ENCODE data around the gene TMTC1.
"Not testable (repeated sequence)": the region's sequence is repeated elsewhere in the genome, so short reads cannot be mapped to it uniquely, and the experiment has no call there.

TMTC1 gene

DNA sequence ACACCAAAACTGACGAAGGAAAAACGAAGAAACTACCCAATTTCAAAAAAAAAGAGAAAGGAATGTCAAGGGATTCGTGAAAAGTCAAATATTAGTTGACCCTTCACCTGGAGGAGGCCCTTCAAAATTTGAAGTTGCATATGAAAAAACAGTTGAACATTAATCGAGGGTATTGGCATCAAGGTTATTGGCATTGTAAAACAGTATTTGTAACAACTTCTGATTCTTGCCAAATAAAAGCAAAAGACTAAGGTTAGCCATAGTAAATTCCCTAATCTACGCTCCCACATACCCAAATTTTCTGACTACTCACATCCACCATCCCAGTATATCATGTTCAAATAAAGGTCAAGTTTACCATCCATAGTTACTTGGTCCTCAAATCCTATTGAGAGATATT, 118.6 kb downstream of the TMTC1 start:
- DNase-seq (ENCODE audit: low spot score): no peak

DNA sequence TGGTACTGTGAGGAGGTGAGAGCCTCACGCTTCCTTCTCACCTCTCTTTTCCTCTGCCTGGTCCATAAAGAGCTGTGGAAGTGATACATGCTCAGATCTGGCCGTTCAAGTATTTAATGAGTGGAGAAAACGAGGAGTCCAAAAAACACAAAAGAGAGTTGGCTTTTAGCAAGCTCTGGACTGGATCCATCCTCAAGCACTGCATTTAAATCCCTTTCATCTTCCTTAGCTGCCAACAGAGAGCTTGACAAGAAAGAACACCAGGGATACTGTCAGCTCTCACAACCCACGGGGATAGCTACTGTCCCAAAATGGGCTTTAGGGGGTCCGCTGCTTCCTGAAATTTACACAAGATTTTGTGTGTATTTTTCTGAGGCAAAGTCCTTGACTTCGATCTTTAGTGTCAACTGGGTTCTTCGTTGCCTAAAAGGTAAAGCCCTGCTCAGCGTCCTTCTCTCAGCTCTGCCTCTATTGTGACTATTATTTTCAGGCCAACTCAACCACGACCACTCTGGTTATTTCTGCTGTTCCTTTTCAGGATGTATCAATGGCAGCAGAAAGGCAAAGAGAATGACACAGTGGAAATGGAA, 120.9 kb downstream of the TMTC1 start:
- no peak for DNase-seq (ENCODE audit: low spot score)

DNA sequence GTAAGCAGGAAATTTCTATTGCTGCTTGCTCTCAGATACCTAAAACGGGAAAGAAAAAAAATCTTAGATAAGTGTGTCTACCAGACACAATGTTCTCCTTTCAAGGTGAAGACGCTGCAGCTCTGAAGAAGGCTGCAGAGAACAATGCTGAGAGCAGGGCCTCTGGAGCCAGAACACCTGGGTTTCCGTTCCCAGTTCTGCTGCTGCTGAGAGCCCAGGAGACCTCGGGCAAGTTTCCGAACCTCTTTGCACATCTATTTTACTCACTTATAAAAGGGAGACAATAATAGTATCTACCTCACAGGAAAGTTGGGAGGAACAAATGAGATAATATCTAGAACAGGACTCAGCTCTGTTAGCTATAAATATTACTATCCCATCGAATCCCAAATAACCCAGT, 122.9 kb downstream of the TMTC1 start:
- no peak for DNase-seq (ENCODE audit: low spot score)

DNA sequence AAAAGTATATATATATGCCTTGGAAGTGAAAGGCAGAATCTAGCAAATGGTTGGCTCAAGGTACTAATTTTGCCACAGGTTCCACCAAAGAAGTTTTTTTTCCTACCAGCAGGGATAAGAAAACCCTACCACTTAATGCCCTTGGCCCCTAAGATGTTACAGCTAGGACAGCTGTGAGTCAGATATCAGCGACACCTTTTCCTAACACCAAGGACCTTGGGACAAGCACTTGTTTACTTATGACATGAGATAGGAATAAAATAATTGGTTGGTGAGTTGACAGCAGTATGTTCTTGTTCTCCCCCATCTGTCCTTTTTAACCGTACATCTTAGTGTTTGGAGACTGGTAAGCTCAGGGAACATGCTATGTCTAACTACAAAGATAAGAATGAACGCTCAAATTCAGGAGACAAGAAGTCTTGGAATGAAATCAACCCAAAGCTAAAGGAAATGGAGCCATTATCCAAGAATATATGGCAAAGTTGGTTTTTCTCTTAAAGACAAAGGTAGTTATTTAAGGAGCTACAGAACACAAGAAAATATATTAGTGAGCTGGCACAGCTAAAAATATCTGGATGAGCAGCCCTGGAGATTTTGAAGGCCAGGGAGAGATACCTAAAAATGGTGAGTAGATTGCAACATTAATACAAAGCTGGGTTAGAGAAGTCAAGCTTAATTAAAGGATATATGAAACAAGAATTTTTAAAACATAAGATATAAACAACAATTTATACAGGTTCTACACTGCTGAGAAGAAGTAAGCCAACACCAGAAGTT, 126.8 kb downstream of the TMTC1 start:
- DNase-seq (ENCODE audit: low spot score): no peak

DNA sequence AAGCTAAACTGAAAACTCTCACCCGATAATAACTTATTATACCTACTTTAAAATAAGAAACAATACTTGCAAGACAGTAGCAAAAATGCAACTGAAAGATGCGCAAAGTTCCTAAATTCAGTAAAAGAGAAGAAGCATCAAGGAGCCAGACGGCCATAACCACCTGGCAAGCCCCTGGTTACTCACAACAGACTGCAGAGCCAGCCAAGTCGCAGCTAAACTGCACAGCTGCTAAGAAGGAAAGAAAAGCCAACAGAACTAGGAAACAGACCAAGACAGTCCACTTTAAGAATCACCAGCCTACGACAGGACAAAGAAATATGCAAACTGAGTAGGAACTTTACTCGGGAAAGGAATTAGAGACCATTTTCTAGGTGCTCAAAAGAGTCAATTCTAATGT, 127.9 kb downstream of the TMTC1 start:
- DNase-seq (ENCODE audit: low spot score): no peak

DNA sequence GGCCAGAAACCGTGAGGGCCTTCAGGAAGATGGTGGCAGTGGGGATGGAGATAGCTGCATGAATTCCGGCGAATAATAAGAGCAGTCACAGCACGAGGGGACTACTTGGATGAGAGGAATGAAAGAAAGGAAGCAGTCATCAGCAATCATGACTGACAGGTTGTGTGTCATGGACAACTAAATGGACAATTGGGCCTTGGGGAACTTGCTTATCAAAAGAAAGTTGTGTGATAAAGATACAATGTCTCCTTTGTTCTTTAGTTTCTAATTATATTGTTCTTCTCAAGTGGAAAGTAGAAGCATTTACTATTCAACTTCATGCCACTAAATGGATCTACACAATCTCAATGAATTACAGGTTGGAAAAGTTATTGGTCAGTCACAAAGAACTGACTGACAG, 130.5 kb downstream of the TMTC1 start:
- no peak for DNase-seq (ENCODE audit: low spot score)

DNA sequence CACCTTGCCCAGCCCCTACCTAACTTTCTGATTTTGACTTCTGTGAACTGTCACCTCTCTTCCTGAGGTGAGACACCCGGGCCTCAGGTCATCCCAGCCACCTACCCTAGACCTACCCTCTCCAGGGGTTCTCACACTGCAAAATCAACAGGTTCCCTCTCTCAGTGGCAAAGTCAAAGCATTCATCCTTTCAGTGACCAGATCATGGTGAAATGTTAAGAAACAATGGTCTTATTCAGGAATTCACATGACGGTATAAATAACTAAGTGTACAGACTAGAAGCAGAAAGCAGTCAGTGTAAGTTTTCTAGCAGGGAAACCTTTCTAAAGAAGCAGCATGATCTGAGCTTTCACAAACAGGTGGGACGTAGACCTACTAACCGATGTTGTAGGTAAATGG, 133.4 kb downstream of the TMTC1 start:
- no peak for DNase-seq (ENCODE audit: low spot score)

DNA sequence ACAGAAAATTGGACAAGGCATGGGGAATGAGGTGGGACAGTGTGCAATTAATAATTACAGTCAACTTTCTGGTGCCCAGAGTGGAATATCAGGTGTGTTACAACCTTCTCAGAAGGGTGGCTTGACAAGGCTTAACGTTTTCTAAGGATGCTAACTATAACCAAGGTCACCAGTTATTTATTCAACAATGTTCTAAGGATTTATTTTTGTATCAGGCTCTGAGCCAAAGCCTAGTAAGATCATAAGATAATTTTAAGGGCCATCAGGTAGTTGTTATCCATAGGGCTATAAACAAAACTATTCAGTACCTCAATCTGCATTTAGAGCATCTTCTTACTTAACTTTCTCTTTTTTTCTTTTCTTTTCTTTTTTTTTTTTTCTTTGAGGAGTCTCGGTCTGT, 134.0 kb downstream of the TMTC1 start:
- DNase-seq (ENCODE audit: low spot score): no peak

DNA sequence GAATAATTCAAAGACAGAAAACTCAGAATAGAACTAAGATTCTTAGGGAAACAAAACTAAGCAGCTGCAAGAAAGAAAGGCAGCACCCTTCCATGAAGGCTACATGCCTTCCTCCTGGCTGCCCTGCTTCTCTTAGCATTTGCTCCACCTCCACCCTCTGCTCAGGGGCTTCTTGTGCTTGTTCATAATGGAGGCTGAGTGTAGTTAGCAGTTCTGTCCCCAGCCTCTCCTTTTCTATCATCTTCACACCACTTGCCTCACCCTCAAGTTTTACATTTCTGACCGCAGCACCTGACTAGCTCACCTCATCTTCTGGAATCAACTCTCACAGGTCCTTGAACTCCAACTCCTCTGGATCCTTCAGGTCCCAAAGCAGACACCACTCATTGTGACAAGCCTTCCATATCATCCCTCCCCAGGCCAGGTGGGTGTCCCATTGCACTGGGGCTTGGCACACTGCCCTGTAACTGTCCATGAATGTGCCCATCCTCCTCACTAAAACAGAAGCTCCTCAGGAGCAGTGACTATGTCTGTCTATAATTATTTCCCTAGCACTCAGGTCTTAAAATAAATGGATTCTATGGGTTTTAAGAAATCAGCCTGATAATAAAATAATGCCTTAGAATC, 139.1 kb downstream of the TMTC1 start:
- DNase-seq (ENCODE audit: low spot score): no peak

DNA sequence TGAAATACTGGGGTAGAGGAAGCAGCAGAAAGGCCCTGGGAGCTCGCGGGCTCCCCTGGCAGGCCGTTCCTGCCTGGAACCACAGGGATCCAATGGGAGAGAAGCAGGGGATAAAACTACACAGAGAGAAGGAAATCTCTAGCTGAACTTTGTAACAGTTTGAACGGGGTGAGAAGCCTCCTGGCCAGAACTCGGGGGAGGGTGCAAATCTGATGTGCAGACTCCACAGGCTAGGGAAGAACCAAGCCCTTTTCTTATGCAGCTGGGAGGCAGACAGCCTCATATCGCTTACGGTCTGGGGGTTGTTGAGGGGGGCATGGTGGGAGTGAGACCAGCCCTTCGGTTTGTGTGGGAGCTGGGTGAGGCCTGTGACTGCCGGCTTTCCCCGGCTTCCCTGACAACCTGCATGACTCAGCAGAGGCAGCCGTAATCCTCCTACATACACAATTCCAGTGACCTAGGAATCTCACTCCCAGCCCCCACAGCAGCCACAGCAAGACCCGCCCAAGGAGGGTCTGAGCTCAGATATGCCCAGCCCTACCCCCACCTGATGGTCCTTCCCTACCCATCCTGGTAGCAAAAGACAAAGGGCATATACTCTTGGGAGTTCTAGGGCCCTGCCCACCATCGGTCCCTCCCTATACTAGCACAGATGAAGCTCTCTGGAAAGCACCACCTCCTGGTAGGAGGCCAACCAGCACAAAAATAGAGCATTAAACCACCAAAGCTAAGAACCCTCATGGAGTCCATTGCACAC, 143.0 kb downstream of the TMTC1 start:
- no peak for DNase-seq (ENCODE audit: low spot score)

DNA sequence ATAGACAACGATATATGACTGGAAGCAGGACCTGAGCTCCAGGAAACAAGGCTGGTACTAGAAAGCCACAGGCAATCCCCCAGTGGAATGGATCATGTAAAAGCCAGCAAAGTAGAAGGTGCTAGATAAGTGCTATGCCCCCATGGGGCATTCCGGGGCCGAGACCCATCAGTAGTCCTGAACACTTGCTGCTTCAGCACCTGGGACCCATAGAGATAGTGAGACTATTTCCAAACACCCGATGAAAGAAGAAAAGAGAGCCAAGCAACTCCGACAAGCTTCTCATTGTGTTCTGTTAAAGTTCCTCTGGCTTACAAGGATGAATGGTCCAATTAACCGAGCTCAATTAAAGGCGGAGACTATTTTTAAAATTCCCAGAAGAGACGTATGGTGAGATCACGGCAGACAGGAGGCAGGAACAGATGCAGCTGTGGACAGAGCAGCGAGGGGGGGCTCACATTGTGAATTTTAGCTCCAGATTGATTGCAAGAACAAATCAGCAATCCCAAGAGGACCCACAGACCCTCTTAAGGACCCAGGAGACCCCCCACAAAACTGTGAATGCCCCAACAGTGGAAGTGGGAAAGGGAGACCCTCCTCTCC, 143.7 kb downstream of the TMTC1 start:
- no peak for DNase-seq (ENCODE audit: low spot score)

DNA sequence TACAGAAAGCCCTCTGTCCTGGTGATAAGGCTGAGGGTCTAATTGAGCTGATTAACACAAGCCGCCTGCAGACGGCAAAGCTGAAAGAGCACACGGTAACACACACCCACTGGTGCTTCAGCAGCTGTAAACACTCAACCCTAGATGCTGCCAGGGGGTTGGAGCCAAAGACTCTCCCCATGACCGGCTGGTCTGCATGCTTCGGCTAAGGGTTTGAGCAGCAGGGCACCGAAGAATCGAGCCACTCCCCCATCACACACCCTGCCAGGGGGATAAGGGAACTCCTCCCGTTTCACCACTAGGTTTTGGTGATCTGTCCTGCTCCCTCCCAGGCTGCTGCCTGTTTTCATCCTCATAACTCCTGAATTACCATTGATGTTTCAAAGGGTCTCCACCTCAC, 145.2 kb downstream of the TMTC1 start:
- no peak for DNase-seq (ENCODE audit: low spot score)

DNA sequence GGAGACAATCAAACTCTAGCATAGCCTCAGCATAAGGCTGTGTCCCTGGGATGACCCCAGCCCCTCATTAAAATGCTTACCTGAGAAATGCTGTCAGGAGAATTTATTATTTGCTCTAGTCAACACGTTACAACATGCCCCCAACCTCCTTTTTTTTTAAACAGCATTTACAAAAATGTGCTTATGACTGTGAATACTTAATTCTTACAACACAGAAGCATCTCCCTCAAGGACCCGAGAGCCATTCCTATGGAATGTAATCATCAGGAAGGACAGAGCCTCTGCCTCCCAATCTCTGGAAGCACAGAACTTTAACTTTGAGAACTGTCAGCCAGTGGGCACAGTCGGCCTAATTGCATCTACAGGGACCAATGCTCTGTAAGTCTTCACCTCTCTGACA, 149.7 kb downstream of the TMTC1 start:
- DNase-seq (ENCODE audit: low spot score): no peak

DNA sequence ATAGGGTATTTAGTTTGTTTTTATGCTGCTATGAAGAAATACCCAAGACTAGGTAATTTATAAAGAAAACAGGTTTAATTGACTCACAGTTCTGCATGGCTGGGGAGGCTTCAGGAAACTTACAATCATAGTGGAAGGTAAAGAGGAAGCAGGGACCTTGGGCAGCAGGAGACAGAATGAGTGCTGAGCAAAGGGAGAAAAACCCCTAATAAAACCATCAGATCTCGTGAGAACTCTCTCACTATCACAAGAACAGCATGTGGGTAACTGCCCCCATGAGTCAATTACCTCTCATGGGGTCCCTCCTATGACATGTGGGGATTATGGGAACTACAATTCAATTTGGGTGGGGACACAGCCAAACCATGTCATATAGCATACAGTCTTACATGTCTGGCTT, 153.6 kb downstream of the TMTC1 start:
- DNase-seq (ENCODE audit: low spot score): not testable (repeated sequence)

DNA sequence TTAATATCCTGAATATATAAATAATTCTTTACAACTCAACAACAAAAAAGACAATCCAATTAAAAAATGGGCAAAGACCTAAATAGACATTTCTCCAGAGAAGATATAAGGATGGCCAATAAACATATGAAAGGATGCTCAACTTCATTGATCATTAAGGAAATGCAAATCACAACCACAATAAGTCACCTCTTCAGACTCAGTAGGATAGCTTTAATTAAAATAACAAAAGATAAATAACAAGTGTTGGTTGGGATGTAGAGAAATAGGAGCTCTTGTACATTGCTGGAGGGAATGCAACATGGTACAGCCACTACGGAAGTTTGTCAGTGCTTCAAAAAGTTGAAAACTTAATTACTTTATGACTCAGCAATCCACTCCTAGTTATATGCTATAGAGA, 156.5 kb downstream of the TMTC1 start:
- no peak for DNase-seq (ENCODE audit: low spot score)

DNA sequence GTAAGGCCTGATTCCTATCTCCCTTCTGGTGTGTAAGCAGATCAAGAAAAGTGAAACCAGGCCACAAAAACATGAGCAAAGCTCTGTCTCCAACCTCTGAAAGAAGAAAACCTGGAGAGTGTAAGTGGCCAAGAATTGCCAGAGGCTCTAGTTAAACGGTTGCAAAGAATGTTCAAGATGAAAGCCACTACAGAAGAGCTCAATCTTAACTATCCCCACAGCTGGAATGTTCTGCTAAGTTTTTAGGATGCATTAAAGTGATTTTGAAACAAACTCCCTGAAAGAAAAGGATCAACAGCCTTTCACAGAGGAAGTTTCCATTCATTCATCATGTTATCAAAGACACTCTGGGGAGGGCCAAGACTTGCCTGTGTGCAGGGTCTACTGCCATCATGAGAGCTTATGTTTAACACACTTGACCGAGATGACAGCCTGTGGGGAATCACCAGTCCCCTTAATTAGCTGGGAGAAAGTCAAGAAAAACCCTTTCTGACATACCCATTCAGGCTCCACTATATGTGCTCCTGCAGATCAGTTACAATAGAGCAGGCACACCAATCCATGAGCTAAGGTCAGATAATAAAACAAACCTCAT, 158.3 kb downstream of the TMTC1 start:
- DNase-seq (ENCODE audit: low spot score): no peak

DNA sequence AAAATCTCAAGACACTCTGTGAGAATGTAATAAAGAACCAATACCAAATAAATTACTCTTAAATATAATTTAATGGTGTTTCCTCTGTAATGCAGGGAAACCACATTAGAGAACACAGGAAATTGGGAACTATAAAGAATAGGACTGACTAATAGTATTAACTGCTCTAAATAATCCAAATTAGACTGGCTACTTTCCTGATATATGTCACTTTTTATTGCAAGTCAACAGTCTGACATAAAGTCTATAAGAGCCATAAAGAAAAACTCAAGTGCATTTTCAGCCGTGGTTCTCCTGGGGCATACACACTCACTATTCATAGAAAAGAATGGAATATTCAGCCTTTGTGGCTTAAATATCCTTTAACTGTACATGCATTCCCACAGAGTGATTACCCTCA, 161.5 kb downstream of the TMTC1 start:
- no peak for DNase-seq (ENCODE audit: low spot score)

DNA sequence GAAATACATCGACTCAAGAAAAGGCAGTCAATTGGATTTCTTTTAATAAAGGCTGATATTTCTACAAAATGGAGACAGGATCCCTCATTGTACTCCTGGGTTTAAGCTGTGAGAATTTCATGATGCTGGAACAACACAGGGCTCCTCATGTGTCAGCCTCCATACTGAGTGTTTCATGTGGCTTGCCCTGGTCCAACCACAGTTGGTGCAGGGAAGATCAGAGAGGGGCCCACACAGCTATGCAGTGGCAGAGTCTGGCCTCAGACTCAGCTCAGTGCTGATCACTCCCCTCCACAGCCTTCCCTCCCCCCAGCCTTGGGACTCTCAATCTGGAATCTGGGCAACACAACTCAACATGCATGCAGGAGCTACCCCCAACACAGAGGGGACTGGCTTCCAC, 163.7 kb downstream of the TMTC1 start:
- no peak for DNase-seq (ENCODE audit: low spot score)

DNA sequence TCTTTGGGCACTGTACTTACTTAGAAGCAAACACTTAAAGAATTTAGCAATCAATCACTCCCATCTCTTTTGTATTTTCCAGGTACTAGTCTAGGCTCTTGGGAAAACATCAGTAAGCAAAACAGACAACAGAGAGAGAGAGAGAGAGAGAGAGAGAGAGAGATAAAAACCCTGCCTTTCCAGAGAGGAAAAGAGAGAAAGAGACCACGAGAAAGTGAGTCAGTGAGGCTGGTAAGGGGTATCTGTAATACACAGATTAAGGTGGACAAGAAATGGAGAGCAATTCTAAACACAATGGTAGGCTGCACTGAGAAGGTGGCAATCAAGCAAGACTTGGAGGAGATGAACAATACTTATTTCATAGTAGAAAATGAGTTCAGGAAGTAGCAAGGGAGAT, 166.3 kb downstream of the TMTC1 start:
- DNase-seq (ENCODE audit: low spot score): no peak

DNA sequence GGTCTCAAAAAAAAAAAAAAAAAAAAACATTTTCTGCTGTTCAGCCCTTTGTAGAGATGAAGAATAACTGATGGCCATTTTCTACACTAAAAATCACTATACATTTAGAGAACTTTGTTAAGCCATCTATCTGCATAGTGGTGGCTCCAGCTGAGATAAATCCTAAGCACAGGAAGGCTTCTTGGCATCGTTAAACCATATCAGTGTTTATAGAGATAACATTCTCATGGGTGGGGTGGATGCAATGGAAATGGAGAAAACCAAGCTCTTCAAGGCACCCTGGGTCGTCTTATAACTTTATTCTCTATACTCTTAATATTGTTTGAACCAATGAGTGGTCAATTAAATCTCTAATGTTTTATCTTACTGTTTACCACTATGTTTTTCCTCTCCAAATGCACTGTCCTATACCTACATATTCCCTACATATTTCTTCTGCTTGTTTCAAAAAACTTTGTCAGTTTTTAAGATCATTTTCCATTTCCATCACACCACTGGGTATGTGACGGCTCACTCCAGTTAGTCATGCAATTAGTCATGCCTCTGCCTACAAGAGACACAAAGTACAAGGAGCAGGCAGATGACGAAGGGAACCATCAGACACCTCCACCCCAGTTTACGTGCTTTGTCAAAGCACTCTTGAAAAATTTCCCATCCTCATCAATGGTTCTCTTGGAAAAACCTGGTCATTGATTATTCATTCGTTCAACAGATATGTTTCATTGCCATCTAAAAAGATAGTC, 166.9 kb downstream of the TMTC1 start:
- no peak for DNase-seq (ENCODE audit: low spot score)

DNA sequence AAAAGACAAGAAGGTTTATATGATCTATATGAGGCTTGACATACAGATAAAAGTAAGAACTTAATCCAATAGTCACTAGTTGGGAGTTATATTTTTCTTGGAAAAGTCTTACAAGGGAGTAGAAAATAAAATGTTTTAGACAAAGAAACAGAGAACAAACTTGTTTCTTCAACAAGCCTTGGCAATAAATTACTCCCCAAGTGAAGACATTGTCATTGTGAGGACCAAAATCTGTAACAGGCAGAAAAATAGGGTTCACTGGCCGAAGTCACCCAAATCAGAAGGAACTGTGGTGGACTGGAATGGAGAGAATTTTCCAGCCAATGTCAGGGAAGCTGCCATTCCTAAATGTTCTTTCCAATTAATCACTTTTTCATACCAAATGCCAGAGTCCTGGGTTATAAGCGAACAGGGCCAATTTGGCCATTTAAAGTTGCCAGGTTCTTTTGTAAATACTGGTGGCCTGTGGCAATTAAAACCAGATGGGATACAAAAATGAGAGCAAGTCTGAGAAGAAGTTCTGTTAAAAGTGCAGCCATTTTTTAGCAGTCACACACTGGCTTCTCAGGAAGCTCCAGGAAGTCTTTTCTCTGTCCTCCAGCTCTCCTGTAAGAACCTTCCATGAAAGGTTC, 168.9 kb downstream of the TMTC1 start:
- no peak for DNase-seq (ENCODE audit: low spot score)

Measured in hematopoietic multipotent progenitor cell treated with erythropoietin and hydrocortisone succinate and interleukin-3 and kit ligand, for 15 days (in vitro differentiated cells).